GM13976 (cell line): ENCODE measurements around the gene TNFSF4.

Source experiments
- DNase-seq: peaks from one replicate; pipeline ENCODE4 v3.0.0; 2012; ENCODE audit warnings: low spot score
- in situ Hi-C: fragments of 300-500 bp; cut with MboI; formaldehyde crosslinking; loops from one replicate; pipeline ENCODE4 v1.12.0; 2022; ENCODE audit warnings: low sequenced_read_pairs, mixed read lengths, inconsistent platforms; ENCODE audit not compliant: unreplicated experiment
- TF ChIP-seq, protein P1 (sequence below): IDR thresholded peaks from 2 replicates; pipeline ENCODE4 v1.5.1; 2012; ENCODE audit warnings: borderline replicate concordance, mild to moderate bottlenecking; ENCODE audit not compliant: insufficient read depth; ENCODE audit errors: extremely low read depth, missing control alignments, control extremely low read depth

The TNFSF4 gene

DNA sequence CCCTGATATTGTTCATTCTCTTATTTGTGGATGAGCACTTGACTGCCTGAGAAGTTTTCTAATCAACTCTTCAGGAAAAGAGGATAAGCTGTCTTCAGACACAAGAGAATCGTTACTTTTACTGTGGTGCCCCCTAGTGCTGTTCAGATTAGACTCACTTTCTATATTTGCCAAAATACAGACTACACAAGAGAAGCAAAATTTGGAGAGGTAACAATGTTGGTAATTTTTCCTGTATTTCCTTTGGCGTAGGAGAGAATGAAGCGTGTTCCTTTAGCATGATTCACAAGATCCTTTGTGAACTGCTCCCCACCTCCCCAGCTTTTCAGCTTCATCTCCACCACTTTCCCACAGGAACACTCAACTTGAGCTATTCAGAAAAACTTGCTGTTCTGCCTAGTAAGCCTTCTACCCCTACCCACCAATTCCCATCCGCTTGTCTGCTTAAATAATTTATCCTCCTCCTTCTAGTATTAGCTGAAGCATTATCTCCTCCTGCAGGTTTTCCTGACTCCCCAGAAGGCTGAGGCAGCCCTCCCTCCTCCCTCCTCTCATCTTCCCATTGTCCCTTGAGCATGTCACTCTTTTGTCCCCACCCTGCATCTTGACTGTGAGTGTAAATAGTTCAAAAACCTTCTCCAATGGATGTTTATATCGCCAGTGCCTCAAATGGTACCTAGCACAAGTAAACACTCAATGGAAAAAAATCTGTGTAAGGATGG, 4.5 kb downstream of the TNFSF4 start:
- no peak for DNase-seq
- in situ Hi-C loops: loop anchor here (5.0 kb wide), 1 partner anchor 460 kb away; no protein-coding TSS in a partner anchor
- TF ChIP-seq, protein P1, sequence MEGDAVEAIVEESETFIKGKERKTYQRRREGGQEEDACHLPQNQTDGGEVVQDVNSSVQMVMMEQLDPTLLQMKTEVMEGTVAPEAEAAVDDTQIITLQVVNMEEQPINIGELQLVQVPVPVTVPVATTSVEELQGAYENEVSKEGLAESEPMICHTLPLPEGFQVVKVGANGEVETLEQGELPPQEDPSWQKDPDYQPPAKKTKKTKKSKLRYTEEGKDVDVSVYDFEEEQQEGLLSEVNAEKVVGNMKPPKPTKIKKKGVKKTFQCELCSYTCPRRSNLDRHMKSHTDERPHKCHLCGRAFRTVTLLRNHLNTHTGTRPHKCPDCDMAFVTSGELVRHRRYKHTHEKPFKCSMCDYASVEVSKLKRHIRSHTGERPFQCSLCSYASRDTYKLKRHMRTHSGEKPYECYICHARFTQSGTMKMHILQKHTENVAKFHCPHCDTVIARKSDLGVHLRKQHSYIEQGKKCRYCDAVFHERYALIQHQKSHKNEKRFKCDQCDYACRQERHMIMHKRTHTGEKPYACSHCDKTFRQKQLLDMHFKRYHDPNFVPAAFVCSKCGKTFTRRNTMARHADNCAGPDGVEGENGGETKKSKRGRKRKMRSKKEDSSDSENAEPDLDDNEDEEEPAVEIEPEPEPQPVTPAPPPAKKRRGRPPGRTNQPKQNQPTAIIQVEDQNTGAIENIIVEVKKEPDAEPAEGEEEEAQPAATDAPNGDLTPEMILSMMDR: peak; percentile 23

DNA sequence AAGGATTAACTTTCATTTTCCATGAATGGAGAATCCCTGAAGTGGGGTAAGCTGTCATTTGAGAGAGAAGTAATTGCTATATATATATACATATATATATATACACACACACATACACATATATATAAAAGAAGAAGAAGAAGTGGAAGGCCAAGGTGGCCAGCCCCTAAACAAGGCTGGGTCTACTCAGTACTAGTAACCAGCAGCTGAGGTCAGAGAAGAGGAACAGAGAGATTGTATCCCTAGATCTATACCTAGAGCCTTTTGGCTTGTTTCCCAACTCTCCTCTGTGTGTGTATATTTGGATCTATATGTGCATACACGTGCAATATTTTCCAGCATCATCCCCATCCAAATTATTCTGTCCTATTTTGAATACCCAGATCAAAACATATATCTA, 5.2 kb downstream of the TNFSF4 start:
- in situ Hi-C loops: loop anchor here (5.0 kb wide), 1 partner anchor 460 kb away; no protein-coding TSS in a partner anchor
- TF ChIP-seq, protein P1: no peak
- no peak for DNase-seq

DNA sequence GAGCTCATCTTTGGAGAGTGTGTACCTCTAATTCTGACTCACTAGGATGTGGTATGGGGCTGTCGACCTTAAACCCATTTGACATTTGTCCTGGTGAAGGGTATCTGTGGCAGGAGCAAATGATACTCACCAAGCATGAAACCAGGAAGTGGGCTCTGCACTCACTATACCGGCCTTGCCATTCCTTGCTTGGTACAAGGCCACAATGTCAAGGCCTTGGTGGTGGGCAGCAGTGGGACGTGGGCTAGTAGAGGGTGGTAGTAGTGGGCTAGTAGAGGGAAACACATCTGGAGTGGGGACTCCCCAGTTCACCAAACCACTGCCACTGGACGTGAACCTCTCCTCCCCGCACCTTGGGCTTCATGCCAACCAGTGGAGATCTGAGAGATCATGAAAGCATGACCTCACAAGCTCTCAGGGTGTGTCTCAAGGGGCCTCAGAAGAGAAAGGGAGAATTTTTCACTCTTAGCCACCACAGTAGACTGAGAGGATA, 11.5 kb downstream of the TNFSF4 start:
- TF ChIP-seq, protein P1: no peak
- in situ Hi-C loops: no loop called here
- DNase-seq: peak; percentile 34

DNA sequence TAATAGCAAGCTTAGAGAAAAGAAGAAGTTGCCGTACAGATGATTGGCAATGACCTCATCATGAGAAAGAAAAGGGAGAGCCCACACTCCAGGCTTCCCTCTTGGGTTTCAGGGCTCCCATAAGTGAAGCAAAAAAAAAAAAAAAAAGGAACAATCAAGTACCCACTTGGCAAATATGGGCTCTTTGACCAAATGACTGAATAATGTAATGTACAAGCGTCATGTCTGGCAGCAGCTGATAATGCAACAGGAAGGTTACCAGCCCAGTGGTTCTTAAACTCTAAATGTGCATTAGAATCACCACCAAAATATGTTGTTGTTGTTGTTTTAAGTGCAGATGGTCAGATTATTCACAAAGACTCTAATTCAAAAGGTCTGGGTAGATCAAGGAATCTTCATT, 13.5 kb downstream of the TNFSF4 start:
- in situ Hi-C loops: no loop called here
- DNase-seq: no peak
- TF ChIP-seq, protein P1: no peak

DNA sequence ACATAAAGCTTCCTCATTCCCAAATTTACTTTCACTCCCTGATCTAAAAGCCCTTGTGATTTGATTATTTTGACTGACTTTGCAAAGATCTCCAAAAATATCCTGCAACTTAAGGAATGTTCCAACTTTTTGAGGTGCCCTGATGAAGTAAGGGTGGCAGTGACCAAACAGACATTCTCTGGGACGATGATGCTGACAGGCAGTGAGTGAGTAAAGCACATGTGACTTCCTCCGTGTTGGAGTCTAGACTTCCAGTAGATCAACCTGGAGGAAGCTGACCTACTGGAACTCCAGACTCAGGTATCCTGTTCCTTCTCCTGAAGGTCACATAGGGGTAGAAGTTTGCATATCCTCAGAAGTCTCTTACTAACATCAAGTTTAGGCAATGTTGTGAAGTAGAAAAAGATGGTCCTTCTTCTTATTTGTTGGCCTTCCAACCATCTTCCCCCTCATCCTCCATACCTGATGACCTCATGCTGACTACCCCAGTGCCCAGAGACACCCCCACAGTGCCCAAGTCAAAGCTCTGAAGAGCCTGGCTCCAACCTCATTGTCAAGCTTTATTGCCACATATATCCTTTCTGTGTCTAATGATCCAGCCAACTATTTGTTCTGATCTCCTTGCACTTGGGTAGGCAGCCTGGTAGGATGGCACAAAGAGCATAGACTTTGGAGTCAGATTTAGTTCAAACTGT, 16.0 kb downstream of the TNFSF4 start:
- DNase-seq: no peak
- TF ChIP-seq, protein P1: no peak
- in situ Hi-C loops: no loop called here

DNA sequence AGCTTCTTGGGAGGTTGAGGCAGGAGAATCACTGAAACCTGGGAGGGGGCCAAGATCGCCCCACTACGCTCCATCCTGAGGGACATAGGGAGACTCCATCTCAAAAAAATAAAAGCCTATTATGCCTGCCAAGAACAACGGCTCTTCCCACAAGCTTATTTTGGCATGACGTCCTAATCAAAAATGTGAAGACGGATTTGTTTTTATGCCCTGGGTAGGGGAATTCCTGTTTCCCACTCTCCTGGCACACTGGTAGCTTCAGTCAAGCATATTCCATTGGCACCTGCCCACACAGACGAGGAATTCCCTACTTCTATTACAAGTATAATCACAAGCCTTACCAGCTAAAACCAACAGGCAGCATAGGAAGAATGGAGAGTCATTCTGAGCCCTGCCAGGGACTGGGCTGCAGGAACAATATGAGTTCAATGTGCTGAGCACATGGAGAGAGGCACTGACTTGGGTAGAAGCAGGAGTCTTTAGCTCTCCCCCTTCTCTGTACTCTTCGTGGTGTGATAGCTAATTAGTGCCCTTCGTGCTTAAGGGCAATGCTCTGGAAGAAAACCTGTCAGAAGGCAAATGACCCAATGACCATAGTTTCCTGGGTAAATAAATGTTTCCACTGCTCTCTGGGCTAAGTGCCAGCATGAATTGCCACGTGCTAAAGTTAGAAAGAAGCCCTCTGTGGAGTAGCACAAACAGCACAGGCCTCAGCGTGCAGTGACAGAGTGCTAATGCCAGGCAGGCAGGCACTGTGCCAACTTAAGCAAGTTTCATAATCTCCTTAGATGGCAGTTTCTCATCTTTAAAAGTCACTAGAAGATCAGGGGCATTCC, 16.8 kb downstream of the TNFSF4 start:
- in situ Hi-C loops: no loop called here
- TF ChIP-seq, protein P1: no peak
- no peak for DNase-seq
